Common myeloid progenitor, CD34-positive (primary cell): ENCODE data around the gene RFX1.
"Not testable (repeated sequence)": the region's sequence is repeated elsewhere in the genome, so short reads cannot be mapped to it uniquely, and the experiment has no call there.

ENCODE experiments used
- CTCF ChIA-PET: fragments of 350-600 bp; sonication (Branson Sonifier 250); formaldehyde crosslinking; loops from one replicate; lab custom pipeline; 2021; ENCODE audit warnings: antibody characterized with exemption; lab: Charles Lee
- POLR2A ChIA-PET: fragments of 350-600 bp; sonication (Branson Sonifier 250); formaldehyde crosslinking; loops from one replicate; lab custom pipeline; 2021; ENCODE audit warnings: antibody characterized with exemption; lab: Charles Lee
- DNase-seq, 3 donors: peaks; one replicate each; pipeline versions ENCODE4 v3.0.0 to v3.0.0-alpha.2; 2013
- H3K27ac ChIP-seq, 2 experiments: 1 replicate in 1 of 2; 2 replicates in 1 of 2; pipeline ENCODE4 v1.7.0; 2013; ENCODE audit warnings: inconsistent platforms in 2 of 2, low read length in 2 of 2, mild to moderate bottlenecking in 2 of 2, low read depth in 1 of 2, moderate library complexity in 1 of 2; ENCODE audit not compliant: severe bottlenecking in 2 of 2, insufficient read depth in 1 of 2, poor library complexity in 1 of 2
- H3K27me3 ChIP-seq, 5 experiments: replicated peaks in 2 of 5; 1 replicate in 3 of 5; 2 replicates in 2 of 5; pipeline versions ENCODE4 v1.6.1 to v1.7.0; 2013; ENCODE audit warnings: low read length in 4 of 5, mild to moderate bottlenecking in 2 of 5, moderate library complexity in 2 of 5, inconsistent platforms in 1 of 5; ENCODE audit not compliant: insufficient read depth in 5 of 5, control insufficient read depth in 4 of 5
- H3K36me3 ChIP-seq, 4 experiments: 1 replicate in 2 of 4; 2 replicates in 2 of 4; pipeline versions ENCODE4 v1.6.1 to v1.7.0; 2013; ENCODE audit warnings: low read length in 3 of 4, control low read depth in 1 of 4, mild to moderate bottlenecking in 1 of 4; ENCODE audit not compliant: control insufficient read depth in 4 of 4, insufficient read depth in 4 of 4
- H3K4me1 ChIP-seq, 4 experiments: 1 replicate in 3 of 4; 2 replicates in 1 of 4; pipeline versions ENCODE4 v1.6.1 to v1.7.1; 2013; ENCODE audit warnings: low read length in 3 of 4, mild to moderate bottlenecking in 3 of 4, control low read depth in 1 of 4, inconsistent platforms in 1 of 4, moderate library complexity in 1 of 4; ENCODE audit not compliant: control insufficient read depth in 4 of 4, insufficient read depth in 4 of 4; ENCODE audit errors: control extremely low read depth in 1 of 4
- H3K4me3 ChIP-seq, 7 experiments: 1 replicate in 4 of 7; 2 replicates in 3 of 7; pipeline versions ENCODE4 v1.5.1 to v1.7.0; 2013; ENCODE audit warnings: mild to moderate bottlenecking in 7 of 7, low read length in 6 of 7, moderate library complexity in 6 of 7, inconsistent platforms in 2 of 7, low read depth in 2 of 7, control low read depth in 1 of 7; ENCODE audit not compliant: insufficient read depth in 4 of 7, control insufficient read depth in 1 of 7; ENCODE audit errors: extremely low read depth in 1 of 7
- H3K9me3 ChIP-seq, 5 experiments: 1 replicate in 4 of 5; 2 replicates in 1 of 5; pipeline versions ENCODE4 v1.6.1 to v1.7.1; 2013; ENCODE audit warnings: low read length in 4 of 5, mild to moderate bottlenecking in 2 of 5, inconsistent platforms in 1 of 5, low read depth in 1 of 5, moderate library complexity in 1 of 5; ENCODE audit not compliant: control insufficient read depth in 4 of 5, insufficient read depth in 2 of 5; ENCODE audit errors: control extremely low read depth in 1 of 5
- WGBS: methylation state at CpG from one replicate; pipeline ENCODE4 v1.1.5; 2013; ENCODE audit not compliant: insufficient coverage; 5-methylcytosine and 5-hydroxymethylcytosine counted together

The RFX1 gene

GRCh38 chr19:14021474-14021873 is 15.4 kb upstream of the RFX1 start:
- CTCF ChIA-PET = interaction anchor here (0.6 to 2.2 kb wide), 13 partner anchors 10 to 321 kb away, joined by 3 to 10 read pairs (median 3); partner anchors contain the start of gene IL27RA
- H3K27ac ChIP-seq = no peak overlapping the region
- POLR2A ChIA-PET = interaction anchor here (0.6 to 1.3 kb wide), 4 partner anchors 9 to 74 kb away, joined by 3 to 5 read pairs (median 4); partner anchors contain the start of gene RFX1
- H3K9me3 ChIP-seq = no peaks in the 10 kb centered on the region
- no peaks in the 10 kb centered on the region for H3K36me3 ChIP-seq
- peaks cover 0 to 18% (median 11%) of the 10 kb centered on the region in 4 experiments for H3K4me1 ChIP-seq
- no peak overlapping the region for H3K4me3 ChIP-seq
- WGBS = 22% methylated on average over 5 of the region's 5 CpGs
- peak in 2 of 3 donors; percentile 14 to 40 for DNase-seq
- no peaks in the 10 kb centered on the region for H3K27me3 ChIP-seq

- H3K4me3 ChIP-seq, DNase-seq, H3K27me3 ChIP-seq, H3K9me3 ChIP-seq, POLR2A ChIA-PET, H3K36me3 ChIP-seq, H3K27ac ChIP-seq: not testable (repeated sequence)
- CTCF ChIA-PET = interaction anchor here (0.6 to 1.3 kb wide), 3 partner anchors 12 to 81 kb away, joined by 3 to 5 read pairs (median 3); no protein-coding TSS in a partner anchor
- H3K4me1 ChIP-seq = peaks cover 0 to 27% (median 14%) of the 10 kb centered on the region in 4 experiments
- no CpG with 5 or more reads among the region's 3 CpGs for WGBS
Observed at GRCh38 chr19:14019739-14020138, 13.6 kb upstream of the RFX1 start.

- H3K4me3 ChIP-seq = no peak overlapping the region
- CTCF ChIA-PET = interaction anchor here (0.6 to 1.3 kb wide), 6 partner anchors 12 to 80 kb away, joined by 3 to 5 read pairs (median 3); no protein-coding TSS in a partner anchor
- H3K36me3 ChIP-seq = no peaks in the 10 kb centered on the region
- H3K27me3 ChIP-seq = no peaks in the 10 kb centered on the region
- peaks cover 0 to 29% (median 14%) of the 10 kb centered on the region in 4 experiments for H3K4me1 ChIP-seq
- WGBS = no CpG with 5 or more reads among the region's 6 CpGs
- DNase-seq = no peak
- H3K9me3 ChIP-seq = no peaks in the 10 kb centered on the region
- no peak overlapping the region for H3K27ac ChIP-seq
- POLR2A ChIA-PET = interaction anchor here (0.6 kb wide), 1 partner anchor 62 kb away, joined by 3 read pairs; no protein-coding TSS in a partner anchor
Observed at GRCh38 chr19:14019100-14019499, 13.0 kb upstream of the RFX1 start.

DNA sequence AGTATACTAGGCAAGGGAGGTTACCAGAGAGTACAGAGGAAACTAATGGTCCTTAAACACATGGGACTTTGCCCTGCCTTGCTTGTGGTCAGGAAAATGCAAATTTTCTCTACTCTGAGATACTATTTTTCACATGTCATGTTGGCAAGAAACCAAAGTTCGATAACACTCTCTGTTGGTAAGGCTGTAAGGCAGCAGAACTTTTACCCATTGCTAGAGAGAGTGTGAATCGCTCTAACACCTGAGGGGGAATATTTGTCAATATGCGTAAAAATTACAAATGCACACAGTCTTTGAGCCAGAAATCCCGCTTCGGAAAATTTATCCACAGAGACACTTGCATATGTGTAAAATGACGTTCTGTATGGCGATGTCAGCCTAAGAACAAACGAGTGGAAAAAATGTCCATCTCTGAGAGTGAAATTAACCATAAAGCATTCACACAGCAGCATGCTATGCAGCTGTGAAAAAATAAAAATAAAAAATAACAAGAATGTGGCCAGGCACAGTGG is 9.5 kb upstream of the RFX1 start:
- Histone ChIP-seq H3K27me3 (no peaks in the 10 kb centered on the region), H3K9me3 (no peaks in the 10 kb centered on the region), H3K4me3 (no peak overlapping the region), H3K27ac (no peak overlapping the region), H3K36me3 (no peaks in the 10 kb centered on the region), H3K4me1 (peaks cover 0 to 17% (median 3%) of the 10 kb centered on the region in 4 experiments)
- ChIA-PET CTCF (no interaction called here), POLR2A (no interaction called here)
- WGBS = 83% methylated on average over 4 of the region's 8 CpGs
- peak; percentile 36 to 64 (median 51) for DNase-seq

- Histone ChIP-seq H3K27me3 (no peaks in the 10 kb centered on the region), H3K4me1 (peaks cover 0 to 13% (median 4%) of the 10 kb centered on the region in 4 experiments), H3K27ac (no peak overlapping the region), H3K36me3 (no peaks in the 10 kb centered on the region), H3K4me3 (no peak overlapping the region), H3K9me3 (no peaks in the 10 kb centered on the region)
- WGBS = no CpG with 5 or more reads among the region's 2 CpGs
- POLR2A ChIA-PET = no interaction called here
- no peak for DNase-seq
- CTCF ChIA-PET = no interaction called here
Observed at GRCh38 chr19:14012378-14012915, 6.3 kb upstream of the RFX1 start.

DNA sequence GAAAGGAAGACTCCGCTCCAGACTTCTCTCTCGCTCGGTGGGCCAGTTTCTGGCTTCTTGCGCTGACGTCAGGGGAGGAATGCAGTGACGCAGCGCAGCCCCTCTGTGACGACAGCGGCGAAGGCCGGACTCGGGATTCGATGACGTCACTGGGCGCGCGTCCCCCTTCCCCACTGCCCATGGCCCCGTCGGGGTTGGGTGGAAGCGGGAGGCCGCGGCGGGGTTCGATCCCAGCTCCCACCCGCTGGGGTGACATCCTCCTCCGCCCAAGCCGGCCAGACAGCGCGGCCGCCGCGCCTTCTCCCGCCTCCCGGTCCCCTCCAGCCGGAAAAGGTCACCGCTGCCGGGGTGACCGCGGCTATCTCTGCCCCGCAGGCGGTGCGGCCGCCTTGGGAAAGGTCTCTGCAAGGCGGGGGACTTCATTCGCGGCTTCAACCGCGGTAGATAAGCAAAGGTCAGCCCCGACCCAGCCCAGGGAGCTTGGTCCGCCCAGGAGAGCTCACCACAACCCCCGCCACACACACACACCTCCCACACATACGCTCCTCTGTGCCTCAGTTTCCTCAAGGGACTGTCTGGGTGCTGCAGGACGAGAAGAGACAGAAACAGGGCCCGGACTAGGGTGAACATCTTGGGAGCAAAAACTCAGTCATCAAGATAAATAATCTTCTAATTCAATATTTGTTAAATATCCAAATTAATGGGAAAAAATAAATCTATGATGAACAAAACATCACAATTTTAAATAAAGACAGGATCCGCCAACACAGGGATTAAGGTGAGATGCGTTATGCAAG is 844 bp upstream of the RFX1 start:
- no peaks in the 10 kb centered on the region for H3K36me3 ChIP-seq
- peaks cover 15 to 42% (median 39%) of the 10 kb centered on the region in 4 experiments for H3K4me1 ChIP-seq
- POLR2A ChIA-PET = interaction anchor here (0.9 to 5.9 kb wide), 8 partner anchors 15 to 168 kb away, joined by 3 to 29 read pairs (median 5); partner anchors contain the start of gene IL27RA
- H3K27ac ChIP-seq = peak overlapping the region; percentile 99
- peak in 1 of 3 donors; percentile 89 for DNase-seq
- H3K4me3 ChIP-seq = peak overlapping the region; percentile 68 to 89 (median 79)
- WGBS = under 1% methylated on average over 46 of the region's 56 CpGs
- no peaks in the 10 kb centered on the region for H3K9me3 ChIP-seq
- H3K27me3 ChIP-seq = no peaks in the 10 kb centered on the region
- CTCF ChIA-PET = interaction anchor here (0.9 to 5.8 kb wide), 10 partner anchors 10 to 52 kb away, joined by 3 to 39 read pairs (median 4); partner anchors contain the start of genes IL27RA and RLN3
